Measurements from ENCODE around the gene HAPLN3. TPM values are rescaled to one million over a fixed set of nuclear protein-coding genes. Genes with fewer than 3 reads are reported as not detected.

Gene HAPLN3
- total and polyA plus RNA-seq, 2 of the 4 experiments (the other 2 are of a cell fraction): 5.9 to 28.6 TPM

DNA sequence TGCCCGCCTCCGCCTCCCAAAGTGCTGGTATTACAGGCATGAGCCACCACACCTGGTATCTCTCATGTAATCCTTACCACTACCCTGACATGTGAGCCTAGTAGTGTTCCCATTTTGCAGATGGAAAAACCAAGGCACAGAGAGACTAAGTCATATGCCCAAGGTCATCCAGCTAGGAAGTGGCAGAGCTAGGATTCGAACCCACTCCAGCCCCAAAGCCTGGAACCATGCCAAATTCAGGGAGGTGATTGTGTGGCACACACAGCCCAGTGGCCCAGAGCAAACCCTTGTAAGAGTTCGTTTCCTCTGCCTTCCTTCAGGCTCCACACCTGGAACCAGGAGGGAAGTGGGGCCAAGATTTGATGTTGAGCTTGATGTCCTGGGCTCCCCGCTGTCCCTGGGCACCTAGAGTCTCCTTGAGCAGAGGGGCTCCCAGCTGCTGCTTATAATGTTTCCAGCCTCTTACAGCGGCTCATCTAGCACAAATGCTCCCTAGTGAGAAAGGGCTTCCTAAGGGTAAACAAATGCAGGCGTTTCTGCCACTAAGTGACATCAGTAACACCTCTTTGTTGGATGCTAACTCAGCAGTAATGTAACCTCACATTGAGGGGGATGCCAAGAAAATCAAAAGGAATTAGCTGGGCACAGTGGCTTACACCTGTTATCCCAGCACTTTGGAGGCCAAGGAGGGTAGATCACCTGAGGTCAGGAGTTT is 3.6 kb downstream of the HAPLN3 start:
- H3K27ac ChIP-seq (ENCODE audit: insufficient read depth, low read length): no peak overlapping the region
- no peak overlapping the region for H2BK5ac ChIP-seq (ENCODE audit: low read depth, low read length, poor library complexity, severe bottlenecking)
- no peak overlapping the region for H3K9ac ChIP-seq (ENCODE audit: low read depth, low read length)
- no peaks in the 10 kb centered on the region for H3K9me3 ChIP-seq (ENCODE audit: control insufficient read depth, insufficient read depth, low read length)
- H3K4me3 ChIP-seq (ENCODE audit: insufficient read depth, low read depth, low read length): no peak overlapping the region
- peak overlapping the region; percentile 0 for H2AFZ ChIP-seq (replicated peaks; ENCODE audit: low read length, poor library complexity)
- H3K4me1 ChIP-seq (ENCODE audit: control insufficient read depth, insufficient read depth, low read length): peaks cover 5% of the 10 kb centered on the region
- dilution Hi-C loops (cut with HindIII; ENCODE audit: low sequenced_read_pairs, unreplicated experiment): no loop called here
- BruUV-seq (replicated peaks): no TSS peak
- H3K4ac ChIP-seq (ENCODE audit: low read depth, low read length): no peak overlapping the region
- H3K14ac ChIP-seq (replicated peaks; ENCODE audit: low read depth, low read length): no peak overlapping the region
- CTCF ChIA-PET: interaction anchor here (0.6 to 1.9 kb wide), 2 partner anchors 13 to 87 kb away, joined by 3 to 10 read pairs; no protein-coding TSS in a partner anchor
- 0% methylated on average over 1 of the region's 7 CpGs; no CpG with 5 or more reads in 1 of the 2 experiments for WGBS, 2 experiments (ENCODE audit: extremely low coverage in 2 of 2, insufficient read length in 1 of 2)
- TF ChIP-seq RFX5 (IDR thresholded peaks at IDR 0.05; ENCODE audit: low read depth, low read length) (no peak), SMC3 (IDR thresholded peaks at IDR 0.05; ENCODE audit: low read depth, low read length) (no peak), MAFK (IDR thresholded peaks at IDR 0.05; ENCODE audit: low read depth, low read length) (peak; percentile 29; the same call in 1 of the 2 replicates), MXI1 (IDR thresholded peaks at IDR 0.05; ENCODE audit: borderline replicate concordance, low read depth, low read length) (no peak)
- peaks cover 4% of the 10 kb centered on the region; the same call in 1 of the 2 replicates for H3K36me3 ChIP-seq (ENCODE audit: control insufficient read depth, insufficient read depth, low read length)
- H3K4me2 ChIP-seq (ENCODE audit: low read depth, low read length): no peak overlapping the region
- DNase-seq: no peak
- H3K56ac ChIP-seq (ENCODE audit: extremely low read depth, insufficient read depth, low read length): no peak overlapping the region
- no peak overlapping the region for H2BK120ac ChIP-seq (ENCODE audit: low read depth, low read length)
- POLR2A ChIA-PET (ENCODE audit: unreplicated experiment): interaction anchor here (0.6 kb wide), 1 partner anchor 23 kb away, joined by 3 read pairs; no protein-coding TSS in a partner anchor
- no peak overlapping the region for H4K91ac ChIP-seq (ENCODE audit: insufficient read depth, low read depth, low read length)
- H3K9me1 ChIP-seq (ENCODE audit: insufficient read depth, low read length): peaks cover 10% of the 10 kb centered on the region; the same call in 1 of the 2 replicates
- H4K5ac ChIP-seq (ENCODE audit: low read depth, low read length): no peak overlapping the region
- no peak overlapping the region for H3K23ac ChIP-seq (ENCODE audit: low read depth, low read length)
- no peak for ATAC-seq (ENCODE audit: low read depth)
- H2BK20ac ChIP-seq (ENCODE audit: low read depth, low read length): no peak overlapping the region
- H3K27me3 ChIP-seq (ENCODE audit: control insufficient read depth, insufficient read depth, low read length): no peaks in the 10 kb centered on the region
- no peaks in the 10 kb centered on the region for H3K79me1 ChIP-seq (ENCODE audit: low read depth in 1 of 2, low read length in 2 of 2)
- no peak overlapping the region for H3K18ac ChIP-seq (ENCODE audit: low read depth, low read length)
- in situ Hi-C loops (cut with MboI; ENCODE audit: low sequenced_read_pairs): no loop called here
- no peak overlapping the region for H2AK9ac ChIP-seq (replicated peaks; ENCODE audit: low read depth, low read length, poor library complexity)
- intact Hi-C loops (cut with micrococcal nuclease): no loop called here
- H4K8ac ChIP-seq (ENCODE audit: low read depth in 2 of 2, low read length in 2 of 2): no peak overlapping the region
- peaks cover 9% of the 10 kb centered on the region; the same call in 1 of the 2 replicates for H4K20me1 ChIP-seq (ENCODE audit: insufficient read depth, low read length)
- no peak overlapping the region for H2BK15ac ChIP-seq (ENCODE audit: low read depth, low read length)
- H2AK5ac ChIP-seq (ENCODE audit: low read depth, low read length): 0 out of 2 replicates have a peak overlapping the region, but pooled peaks have one; percentile 26

All from IMR-90 (cell line).